ENCODE measurements around the gene HLA-DPA1. TPM values are rescaled to one million over a fixed set of nuclear protein-coding genes. Genes with fewer than 3 reads are reported as not detected.
"Not testable (repeated sequence)": the region's sequence is repeated elsewhere in the genome, so short reads cannot be mapped to it uniquely, and the experiment has no call there.

HLA-DPA1 gene
- total RNA-seq, result 82.5 TPM
- long read RNA-seq, transcript HLA-DPA1-242 (6 exons, 1,704 nt), result major isoform, 6 of 253 reads
- long read RNA-seq, partial matches to known transcripts, result 236 of 253 reads
- long read RNA-seq, other reads (novel, unspliced or antisense), result 11 of 253 reads

DNA sequence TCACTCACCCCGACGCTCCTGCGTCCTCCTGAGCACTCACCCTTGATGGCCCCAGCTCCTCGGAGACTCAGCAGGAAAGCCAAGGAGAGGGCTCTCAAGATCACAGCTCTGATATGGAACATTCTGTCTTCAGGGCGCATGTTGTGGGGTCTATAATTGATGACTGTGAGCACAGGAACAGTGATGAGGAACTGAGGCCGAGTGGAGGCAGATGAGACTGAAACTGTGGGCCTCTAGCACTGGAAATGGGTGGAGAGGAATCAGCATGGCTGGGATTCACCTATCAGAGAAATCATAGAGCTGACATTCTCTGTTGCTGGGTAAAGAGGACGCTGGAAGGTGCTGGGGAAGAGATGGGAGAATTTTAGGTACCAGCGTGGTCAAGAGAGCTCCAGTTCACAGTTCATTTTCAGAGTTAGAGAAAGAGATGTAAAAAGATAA lies at the start of gene HLA-DPA1:
Gene HLA-DPA1 (minus strand): TSS at position 219 of the 441 bp plus-strand sequence.
- no peak for DNase-seq (ENCODE audit: low spot score)

DNA sequence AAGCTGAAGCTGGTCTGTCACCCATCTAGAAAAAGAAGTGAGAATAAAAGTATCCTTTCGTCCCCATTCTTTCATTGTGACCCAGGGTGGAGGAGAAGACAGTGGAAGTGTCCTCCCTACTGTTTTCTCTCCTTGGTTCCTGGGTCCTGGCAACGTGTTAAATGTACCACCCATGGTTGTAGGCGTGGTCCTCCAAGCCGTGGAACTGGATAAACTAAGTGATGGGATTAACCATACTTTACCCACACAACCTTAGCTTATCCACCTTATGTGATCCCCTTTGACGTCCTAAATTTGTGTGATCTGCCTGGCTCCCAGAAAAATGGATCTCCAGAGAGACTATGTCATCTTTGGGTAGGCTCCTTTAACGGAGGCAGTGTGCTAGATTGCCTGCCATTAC lies 49.7 kb upstream of the HLA-DPA1 start:
- DNase-seq (ENCODE audit: low spot score), result no peak

DNA sequence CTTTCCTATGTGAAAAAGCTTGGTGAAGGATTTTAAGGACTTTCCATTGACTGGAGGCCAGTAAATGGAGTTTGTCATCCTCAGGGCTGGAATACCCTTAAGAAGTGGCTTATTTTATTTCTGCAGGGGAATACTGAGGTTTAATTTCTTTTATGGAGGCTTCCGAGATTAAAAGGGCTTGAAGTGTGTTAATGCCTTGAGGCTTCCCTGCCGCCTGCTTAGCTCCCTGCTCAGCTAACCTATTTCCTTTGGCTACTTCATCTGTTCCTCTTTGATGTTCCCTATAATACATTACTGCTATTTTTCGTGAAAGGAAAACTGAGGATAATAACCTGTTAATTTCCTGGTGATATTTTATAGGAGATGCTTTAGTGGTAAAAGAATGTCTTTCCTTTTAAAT lies 46.6 kb upstream of the HLA-DPA1 start:
- DNase-seq (ENCODE audit: low spot score), result no peak

DNA sequence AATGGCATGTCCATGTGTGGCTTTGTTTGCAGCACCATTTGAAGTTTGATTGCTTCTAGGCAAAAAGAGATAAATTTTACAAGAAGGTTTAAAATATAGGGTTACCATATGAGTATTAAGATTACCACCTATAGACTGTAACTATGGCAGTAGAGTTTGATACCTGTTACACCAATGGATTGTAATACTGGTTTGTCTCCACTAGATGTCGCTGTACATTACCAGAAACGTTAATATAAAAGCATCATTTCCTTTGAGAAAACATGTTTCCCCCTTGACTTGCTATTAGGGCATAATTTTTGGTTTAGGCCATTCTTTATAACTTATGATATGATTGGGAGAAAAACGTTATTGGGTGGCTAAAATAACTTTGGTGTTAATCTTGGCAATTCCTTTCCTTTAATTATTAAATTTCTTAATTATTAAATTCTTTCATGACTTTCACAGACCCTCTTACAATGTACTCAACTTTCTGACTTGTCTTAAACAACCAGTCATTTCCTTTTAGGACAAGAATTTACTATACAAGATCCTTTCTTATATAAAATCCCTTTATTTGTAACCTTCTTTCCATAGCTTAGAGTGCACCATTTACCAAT lies 45.2 kb upstream of the HLA-DPA1 start:
- DNase-seq (ENCODE audit: low spot score), result no peak

DNA sequence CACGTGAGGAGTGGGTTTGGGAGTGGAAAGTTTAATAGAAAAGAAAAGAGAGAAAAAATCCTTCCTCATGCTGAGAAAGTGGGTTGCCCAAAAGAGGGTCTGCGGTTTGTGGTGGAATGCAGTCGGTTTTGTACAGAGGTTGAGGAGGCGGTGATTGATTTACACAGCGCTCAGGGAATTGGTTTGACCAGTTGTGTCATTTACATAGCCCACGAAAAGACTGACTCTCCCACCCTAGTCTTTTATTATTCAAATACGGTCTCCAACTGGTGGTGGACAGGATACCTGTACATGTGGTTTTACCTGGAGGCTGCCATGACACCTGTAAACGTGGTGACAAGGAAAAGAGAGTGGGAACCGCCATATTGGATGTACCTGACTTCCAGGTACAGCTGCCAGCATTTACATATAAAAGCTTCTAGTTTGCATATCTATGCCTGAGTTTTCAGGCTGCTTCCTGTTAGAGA lies 44.4 kb upstream of the HLA-DPA1 start:
- no peak for DNase-seq (ENCODE audit: low spot score)

DNA sequence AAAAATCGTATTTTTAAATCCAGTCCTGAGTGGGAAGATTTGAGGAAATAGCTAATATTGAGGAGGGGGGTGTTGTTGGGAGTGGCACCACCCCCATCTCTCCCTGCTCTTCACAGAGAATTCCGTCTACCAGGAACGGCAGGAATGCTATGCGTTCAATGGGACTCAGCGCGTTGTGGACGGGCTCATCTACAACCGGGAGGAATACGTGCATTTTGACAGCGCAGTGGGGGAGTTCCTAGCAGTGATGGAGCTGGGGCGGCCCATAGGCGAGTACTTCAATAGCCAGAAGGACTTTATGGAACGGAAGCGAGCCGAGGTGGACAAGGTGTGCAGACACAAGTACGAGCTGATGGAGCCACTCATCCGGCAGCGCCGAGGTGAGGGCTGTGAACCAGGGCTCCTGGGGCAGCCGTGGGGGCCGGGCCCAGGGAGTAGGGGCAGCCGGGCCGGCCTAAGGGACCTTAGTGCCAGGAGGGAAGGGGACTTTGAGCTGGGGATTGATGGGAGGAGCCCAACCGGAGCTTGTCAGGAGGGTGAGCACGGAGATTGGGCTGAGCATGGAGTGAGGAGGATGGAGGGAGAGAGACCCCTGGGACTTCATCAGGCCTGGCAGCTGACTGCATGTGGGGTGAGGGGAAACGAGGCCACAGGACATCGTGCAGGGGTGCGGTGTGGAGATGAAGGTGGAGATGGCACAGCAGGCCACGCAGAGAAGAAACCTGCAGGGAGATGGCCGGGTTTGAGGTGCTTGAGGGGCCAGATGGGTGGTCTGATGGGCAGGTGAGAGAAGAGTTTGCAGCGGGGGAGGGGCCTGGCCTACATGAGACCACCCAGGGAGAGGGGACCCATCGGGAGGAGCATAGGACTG lies 43.6 kb upstream of the HLA-DPA1 start:
- DNase-seq (ENCODE audit: low spot score), result no peak

DNA sequence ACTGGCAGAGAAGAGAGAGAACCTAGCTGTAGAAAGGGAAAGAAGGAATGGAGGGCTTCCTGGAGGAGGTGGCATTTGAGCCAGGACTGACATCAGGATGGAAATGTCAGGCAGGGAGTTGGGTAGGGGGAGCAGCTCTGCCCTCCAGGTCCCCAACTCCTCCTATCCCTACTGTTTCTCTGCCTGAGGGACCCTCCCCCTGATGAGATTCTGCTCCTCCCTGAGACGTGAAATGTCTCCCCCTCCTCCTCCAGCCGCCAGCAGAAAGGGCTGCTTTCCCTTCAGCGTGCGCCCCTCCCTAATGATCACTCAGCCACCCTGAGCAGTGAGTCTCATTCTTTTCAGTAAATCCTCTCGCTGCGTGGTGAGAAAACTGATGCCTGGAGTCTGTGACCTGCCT lies 43.0 kb upstream of the HLA-DPA1 start:
- no peak for DNase-seq (ENCODE audit: low spot score)

DNA sequence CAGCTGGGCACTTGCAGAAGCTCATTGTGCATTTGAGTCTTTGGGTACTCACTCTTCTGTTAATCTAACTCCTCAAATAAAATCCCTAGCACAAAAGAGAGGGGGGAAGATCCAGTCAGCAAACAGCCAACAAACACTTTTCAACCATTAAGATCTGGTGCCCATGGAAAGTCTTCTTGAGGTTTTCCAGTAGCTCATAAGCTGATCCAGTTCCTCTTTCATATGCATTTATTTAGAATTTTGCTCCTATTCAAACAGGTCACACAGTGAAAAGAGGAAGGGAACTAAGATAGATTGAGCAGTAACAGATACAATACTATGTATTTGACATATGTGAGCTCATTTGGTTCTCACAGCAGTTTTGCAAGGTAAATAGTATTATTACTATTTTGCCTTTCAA lies 41.0 kb upstream of the HLA-DPA1 start:
- no peak for DNase-seq (ENCODE audit: low spot score)

DNA sequence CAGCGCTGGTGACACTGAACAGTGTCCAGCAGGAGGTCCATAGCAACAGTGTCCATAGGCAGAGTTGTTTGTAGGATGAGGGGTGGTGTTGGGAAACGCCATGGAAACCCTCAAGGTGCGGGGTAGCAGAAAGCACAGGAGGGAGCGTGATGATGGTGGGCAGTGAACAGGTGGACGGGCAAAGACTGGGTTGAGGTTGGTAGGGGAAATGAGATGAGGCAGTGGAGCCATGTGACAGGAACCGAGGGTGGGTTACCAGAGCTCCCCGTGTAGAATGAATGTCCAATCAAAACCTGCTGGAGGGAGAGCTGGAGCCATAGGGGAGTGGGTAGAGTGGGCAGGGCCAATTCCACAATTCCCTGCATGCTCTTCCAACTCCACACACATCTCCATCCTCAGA lies 40.3 kb upstream of the HLA-DPA1 start:
- DNase-seq (ENCODE audit: low spot score), result no peak

DNA sequence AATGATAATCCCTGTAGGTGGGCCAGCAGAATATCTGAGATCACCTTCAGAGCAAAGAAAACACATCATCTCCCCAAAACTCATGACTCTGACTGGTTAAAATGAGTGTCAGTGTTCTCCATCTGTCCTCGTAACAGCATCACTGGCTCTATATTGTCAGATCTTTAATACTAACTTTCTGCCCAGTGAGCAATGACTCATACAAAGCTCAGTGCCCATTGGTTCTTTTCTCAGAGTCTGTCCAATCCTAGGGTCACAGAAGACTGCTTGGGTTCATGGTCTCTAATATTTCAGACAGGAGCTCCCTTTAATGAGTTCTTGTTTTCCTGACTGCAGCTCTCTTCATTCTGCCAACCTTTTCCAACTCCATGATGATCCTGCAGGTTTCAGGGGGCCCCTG lies 38.7 kb upstream of the HLA-DPA1 start:
- no peak for DNase-seq (ENCODE audit: low spot score)

DNA sequence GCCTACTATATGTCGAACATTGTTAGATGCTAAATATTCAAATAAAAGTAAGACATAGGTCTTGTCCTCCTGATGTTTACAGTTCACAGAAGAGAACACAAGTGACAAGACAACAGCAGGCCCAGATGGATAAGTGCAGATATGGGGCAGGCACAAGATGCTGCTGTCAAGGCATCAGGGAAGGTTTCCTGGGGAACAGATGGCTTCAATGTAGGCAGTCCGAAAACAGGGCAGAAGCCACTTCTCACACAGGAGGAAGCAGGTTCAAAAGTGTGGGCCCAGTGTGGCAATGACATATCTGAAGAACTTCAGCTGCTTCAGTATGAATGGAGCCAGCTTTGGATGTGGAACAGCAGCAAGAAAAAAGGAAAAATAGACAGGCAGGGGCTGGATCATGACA lies 34.9 kb upstream of the HLA-DPA1 start:
- no peak for DNase-seq (ENCODE audit: low spot score)

DNA sequence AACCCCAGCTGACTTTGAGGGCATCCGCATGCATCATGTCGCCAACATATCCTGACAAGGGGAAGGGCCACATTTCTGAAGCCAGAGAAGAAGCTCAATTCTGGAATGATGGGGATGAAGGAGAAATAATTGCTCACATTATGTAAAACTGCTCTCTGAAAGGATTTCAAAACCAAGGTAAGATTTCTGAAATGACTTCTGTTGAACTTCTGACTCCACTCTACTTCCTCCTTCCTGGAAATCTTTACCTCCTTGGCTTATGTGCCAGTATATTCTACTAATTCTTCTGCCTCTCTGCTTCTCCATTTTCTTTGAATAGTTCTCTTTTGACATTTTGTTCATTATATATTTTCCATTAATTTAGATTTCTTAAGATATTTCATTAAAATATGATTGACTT lies 34.2 kb upstream of the HLA-DPA1 start:
- DNase-seq (ENCODE audit: low spot score), result no peak

DNA sequence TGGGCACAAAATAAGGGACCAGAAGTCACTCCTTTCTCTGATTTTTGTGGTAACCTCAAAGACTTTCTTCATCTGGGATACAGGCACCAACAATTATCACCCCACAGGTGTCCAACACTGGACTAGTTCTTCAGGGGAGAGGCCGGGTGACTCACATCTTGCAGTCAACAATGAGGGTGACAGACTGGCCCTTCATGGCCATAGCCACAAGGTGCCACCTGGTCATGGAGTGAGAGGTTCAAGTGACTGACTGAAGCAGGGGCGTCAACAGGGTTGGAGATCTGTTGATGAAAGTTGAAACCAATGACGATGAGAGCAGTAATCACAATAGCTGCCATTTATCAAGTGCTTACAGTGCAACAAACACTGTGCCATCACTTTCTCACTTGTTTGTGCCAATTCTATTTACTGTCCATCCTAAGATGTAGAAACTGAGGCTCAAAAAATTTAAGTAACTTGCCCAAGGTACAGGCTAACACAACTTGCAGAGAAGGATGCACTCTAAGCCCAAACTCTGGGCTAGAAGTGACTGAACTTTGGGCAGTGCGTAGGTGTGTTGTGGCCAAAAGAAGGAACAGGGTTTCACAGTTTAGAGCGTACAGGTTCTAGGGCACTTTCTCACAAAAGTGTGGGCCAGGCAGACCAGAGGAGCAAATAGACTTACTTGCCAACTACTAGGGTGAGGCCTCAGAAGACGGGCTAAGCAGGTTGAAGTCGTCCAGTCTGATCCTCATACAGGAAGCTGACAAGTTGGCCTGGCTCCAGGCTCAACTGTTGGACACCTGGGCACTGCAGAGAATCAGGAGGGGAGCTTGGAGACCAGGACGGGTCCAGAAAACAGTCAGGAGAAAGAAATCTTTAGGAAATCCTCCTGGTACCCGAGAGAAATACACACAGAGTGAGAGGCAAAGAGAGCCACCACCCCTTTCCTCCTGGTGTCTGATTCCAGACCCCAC lies 32.7 kb upstream of the HLA-DPA1 start:
- no peak for DNase-seq (ENCODE audit: low spot score)

DNA sequence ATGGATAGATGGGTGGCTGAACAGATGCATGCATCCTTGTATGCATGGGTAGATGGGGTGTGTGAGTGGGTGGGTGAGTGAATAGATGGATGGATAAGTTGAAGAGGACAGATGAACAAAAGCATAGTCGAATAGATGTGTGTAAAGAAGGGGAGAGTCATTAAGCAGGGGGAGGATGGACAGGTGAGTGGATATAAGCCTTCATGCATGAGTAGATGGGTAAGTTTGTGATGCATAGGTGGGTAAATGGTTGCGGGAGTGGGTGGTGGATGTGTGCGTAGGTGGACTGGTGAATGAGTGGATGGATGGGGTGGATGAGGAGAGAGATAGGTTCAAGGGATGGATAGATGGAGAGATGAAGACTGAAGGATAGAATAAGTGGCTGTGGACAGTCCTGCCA lies 31.9 kb upstream of the HLA-DPA1 start:
- DNase-seq (ENCODE audit: low spot score), result no peak

DNA sequence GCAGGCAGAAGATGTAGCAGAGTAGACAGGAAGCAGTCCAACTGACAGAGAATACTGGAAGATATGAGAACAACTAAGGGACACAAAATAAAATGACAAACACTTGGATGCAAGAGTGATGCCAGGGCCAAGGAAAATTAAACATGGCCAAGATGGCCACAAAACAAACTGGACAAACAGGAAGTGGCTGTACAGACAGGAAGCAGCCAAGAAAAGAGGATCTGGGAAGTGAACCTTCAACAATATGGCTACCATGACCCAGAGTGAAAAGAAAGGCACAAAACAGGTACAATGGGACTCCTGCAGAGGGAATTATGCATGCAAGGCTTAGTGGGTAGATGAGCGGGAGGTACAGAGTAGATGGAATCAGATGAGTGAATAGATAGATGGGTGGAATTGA lies 31.4 kb upstream of the HLA-DPA1 start:
- no peak for DNase-seq (ENCODE audit: low spot score)

DNA sequence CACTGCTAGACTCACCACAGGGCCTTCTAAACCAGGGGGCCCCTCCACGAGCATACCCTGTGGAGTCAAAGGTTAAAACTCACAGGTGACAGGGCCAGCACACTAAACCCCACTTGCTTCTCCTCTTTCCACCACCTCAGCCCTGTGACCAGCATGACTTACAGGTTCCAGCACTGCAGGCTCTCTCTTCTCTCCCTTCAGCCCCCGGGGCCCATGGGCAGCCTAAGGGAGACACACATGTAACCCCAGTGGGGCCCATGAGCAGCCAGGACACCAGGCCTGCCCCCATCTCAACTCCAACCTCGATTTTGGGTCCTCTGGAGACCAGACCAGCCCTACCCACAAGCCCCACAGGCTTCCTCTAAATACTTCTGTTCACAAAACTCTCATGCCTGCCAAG lies 30.3 kb upstream of the HLA-DPA1 start:
- no peak for DNase-seq (ENCODE audit: low spot score)

DNA sequence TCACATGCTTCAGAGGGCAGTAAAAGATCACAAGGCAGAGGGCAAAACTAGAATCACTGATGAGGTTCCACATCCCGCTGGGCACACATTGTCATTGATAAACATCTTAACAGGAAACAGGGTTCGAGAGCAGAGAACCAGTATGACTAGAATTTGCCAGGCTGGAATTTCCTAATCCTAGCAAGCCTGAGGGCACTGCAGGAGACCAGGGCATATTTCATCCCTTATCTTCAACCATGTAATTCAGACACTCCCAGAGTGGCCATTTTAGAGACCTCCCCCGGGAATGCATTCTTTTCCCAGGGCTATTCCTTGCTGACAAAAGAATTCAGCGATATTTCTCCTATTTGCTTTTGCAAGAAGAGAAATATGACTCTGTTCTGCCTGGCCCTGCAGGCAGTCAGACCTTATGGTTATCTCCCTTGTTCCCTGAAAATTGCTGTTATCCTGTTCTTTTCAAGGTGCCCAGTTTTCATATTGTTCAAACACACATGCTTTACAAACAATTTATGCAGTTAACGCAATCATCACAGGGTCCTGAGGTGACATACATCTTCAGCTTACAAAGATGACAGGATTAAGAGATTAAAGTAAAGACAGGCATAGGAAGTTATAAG lies 27.8 kb upstream of the HLA-DPA1 start:
- DNase-seq (ENCODE audit: low spot score), result not testable (repeated sequence)

DNA sequence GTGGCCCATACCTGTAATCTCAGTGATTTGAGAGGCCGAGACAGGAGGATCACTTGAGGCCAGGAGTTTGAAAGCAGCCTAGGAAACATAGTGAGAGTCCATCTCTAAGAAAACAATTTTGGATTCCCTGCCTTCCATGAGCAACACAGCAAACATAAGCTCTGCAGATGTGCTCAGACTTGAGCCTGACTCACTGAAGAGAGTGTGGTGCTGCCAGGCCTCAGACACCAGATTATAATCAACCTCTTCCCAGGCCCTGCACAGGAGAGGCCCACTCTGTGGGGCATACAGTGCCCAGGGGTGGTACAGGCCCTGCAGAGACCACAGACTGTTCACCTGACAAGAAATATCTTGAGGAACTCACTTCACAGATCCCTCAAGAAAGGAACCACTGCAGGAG lies 22.2 kb upstream of the HLA-DPA1 start:
- DNase-seq (ENCODE audit: low spot score), result no peak

DNA sequence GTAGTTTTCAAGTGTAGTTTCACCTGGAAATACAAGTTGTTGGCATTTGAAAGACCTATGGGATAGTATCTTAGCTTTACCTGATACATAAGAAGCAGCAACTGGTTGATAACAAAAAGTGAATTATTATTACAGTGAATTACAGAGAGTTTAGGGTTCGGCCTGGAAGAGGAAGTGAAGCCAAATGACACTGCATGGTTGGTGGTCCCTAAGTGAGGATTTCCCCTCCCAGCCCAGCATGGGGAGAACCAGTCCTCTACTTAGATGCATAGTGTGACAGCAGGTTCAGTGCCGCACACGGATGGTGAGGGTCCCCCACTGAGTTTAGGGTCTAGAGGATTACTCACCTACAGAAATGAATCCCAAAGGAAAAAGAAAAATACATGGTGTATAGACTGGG lies 20.4 kb upstream of the HLA-DPA1 start:
- DNase-seq (ENCODE audit: low spot score), result no peak

DNA sequence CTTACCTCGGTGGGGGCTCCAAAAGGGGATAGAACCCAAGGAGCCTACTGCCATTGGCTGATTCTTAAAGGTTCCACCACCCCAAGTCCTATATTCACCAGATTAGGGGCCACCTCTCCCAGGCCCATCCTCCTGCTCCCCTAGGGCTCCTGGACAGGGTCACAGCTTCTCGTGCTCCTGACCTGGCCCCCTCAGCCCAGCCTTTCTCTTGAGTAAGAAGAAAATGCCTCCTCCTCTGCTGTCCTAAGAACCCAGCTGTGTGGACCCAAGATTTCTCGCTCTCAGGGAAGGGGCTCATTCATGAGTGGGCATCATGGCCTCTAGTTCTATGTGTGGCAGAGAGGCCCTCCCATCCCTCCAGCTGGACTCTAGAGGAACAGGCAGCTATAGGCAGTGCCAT lies 18.9 kb upstream of the HLA-DPA1 start:
- no peak for DNase-seq (ENCODE audit: low spot score)

DNA sequence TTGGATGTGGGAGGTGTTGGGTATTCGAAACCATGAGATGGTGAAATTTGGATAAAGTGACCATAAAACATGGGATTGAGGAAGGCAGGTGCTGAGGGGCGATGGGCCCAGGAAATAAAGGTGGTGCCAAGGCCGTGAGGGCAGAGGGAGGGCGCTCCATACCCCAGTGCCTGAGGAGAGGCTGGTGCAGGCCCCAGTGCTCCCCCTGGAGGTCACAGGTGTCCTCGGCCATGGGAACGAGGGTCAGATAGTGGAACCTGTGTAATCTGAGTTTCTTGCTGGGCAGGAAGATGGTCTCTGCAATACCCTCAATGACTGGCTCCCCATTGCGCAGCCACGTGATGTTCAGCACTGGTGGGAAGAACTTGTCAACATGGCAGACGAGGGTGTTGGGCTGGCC lies 18.5 kb upstream of the HLA-DPA1 start:
- DNase-seq (ENCODE audit: low spot score), result no peak

Data from mesenteric fat pad (tissue), 1 donor.